GM12872 (cell line): ENCODE measurements around the gene FANK1.

Experiments
- TF ChIP-seq, protein P1 (sequence below): IDR thresholded peaks from 3 replicates; pipeline ENCODE4 v1.5.1; 2011; ENCODE audit warnings: low read depth, mild to moderate bottlenecking, low read length, moderate library complexity; ENCODE audit not compliant: insufficient read depth

FANK1 gene

DNA sequence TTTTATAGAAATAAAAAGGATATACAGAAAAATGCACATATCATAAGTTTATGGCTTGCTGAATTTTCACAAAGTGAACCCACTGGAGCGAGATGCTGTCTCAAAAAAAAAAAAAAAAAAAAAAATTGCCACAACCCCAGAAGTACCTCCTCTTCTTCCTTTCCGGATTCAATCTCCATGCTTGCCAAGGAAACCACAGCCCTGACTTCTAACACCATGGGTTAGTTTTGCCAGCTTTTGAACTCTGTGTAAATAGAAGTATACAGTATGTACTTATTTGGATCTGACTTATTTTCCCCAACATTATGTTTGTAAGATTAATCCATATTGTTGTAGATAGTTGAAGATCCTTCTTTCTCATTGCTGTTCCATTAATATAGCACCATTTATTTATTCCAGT, 40.0 kb downstream of the FANK1 start:
- TF ChIP-seq, protein P1, sequence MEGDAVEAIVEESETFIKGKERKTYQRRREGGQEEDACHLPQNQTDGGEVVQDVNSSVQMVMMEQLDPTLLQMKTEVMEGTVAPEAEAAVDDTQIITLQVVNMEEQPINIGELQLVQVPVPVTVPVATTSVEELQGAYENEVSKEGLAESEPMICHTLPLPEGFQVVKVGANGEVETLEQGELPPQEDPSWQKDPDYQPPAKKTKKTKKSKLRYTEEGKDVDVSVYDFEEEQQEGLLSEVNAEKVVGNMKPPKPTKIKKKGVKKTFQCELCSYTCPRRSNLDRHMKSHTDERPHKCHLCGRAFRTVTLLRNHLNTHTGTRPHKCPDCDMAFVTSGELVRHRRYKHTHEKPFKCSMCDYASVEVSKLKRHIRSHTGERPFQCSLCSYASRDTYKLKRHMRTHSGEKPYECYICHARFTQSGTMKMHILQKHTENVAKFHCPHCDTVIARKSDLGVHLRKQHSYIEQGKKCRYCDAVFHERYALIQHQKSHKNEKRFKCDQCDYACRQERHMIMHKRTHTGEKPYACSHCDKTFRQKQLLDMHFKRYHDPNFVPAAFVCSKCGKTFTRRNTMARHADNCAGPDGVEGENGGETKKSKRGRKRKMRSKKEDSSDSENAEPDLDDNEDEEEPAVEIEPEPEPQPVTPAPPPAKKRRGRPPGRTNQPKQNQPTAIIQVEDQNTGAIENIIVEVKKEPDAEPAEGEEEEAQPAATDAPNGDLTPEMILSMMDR: no peak

DNA sequence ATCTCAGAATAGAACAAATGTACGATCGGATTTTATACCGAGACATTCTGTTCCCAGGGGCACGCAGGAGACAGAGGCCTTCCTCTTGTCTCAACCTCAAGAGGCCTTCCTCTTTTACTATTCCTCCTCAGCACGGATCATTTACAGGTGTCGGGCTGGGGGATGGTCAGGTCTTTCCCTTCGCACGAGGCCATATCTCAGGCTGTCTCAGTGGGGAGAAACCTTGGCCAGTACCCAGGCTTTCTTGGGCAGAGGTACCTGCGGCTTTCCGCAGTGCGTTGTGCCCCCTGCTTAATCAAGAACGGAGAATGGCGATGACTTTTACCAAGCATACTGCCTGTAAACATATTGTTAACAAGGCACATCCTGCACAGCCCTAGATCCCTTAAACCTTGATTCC, 44.2 kb downstream of the FANK1 start:
- TF ChIP-seq, protein P1: no peak

DNA sequence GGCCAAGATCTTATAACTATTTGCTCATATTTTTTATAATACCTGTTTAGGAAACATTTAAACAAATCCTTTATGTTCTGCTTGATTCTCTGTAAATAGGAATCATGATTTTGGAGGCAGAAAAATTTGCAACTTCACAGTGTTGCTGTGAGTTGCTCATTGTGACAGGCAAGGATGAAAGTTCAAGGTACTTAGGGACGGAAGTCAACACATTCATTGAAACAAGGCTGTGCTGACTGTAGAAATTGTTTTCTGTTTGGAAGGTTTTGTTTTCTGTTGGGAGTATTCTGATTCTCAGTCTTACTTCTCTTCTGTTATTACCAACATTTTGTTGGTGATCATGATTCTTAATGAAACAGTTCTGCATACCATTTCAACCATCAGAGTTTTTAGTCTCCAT, 54.9 kb downstream of the FANK1 start:
- TF ChIP-seq, protein P1: no peak

DNA sequence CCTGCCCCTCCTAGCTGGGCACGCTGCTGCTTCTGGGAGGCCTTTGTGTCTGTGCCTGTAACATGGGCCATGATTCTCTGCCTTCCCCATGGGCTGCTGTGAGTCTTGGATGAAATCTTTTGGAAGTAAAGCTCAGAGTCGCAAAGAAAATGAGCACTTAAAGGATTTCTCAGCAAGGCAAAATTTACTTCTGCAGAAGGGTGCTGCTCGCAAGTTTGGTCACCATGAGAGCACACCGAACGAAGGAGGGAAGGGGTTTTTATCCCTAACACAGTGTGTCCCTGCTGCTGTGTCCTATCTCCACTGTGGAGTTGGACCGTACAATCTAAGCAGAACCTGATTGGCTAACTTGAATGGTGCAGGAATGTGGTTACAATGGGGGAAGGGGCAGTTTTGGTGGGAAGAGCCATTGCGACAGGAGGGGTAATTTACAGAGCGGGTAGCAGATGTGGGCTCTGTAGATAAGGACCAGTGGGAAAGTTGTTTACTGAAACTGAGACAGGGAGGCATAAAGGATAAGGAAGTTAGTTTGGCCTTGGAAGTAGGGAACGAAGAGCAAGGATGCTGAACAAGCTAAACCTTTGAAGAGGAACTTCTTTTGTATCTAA, 57.5 kb downstream of the FANK1 start:
- TF ChIP-seq, protein P1: no peak

DNA sequence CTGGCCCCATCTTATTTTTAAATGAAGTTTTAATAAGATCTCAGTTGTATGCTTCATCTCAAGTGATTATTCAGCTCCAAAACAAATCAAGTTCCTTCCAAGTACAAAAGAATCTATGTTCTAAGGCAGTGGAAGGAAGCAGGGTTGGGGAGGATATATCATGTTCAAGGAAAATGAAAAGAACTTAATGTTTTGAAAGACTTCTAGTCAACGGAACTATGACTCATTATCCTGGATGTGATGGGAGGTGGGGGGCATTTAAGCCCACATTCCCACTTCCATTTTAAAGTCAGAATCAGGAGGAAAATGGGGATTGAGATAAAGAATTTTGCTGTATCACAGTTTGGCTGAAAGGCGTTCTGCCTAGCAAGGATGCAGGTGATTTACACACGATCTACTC, 59.4 kb downstream of the FANK1 start:
- TF ChIP-seq, protein P1: no peak

DNA sequence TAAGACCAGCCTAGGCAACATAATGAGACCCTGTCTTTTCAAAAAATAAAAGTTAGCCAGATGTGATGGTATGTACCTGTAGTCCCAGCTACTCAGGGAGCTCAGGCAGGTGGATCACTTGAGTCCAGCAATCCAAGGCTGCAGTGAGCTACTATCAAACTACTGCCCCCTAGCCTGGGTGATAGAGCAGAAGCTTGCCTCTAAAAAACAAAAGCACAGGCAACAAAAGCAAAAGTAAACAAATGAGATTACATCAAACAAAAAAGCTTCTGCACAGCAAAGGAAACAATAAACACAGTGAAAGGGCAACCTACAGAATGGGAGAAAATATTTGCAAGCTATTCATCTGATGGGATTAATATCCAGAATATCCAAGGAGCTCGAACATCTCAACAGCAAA, 65.4 kb downstream of the FANK1 start:
- TF ChIP-seq, protein P1: no peak

DNA sequence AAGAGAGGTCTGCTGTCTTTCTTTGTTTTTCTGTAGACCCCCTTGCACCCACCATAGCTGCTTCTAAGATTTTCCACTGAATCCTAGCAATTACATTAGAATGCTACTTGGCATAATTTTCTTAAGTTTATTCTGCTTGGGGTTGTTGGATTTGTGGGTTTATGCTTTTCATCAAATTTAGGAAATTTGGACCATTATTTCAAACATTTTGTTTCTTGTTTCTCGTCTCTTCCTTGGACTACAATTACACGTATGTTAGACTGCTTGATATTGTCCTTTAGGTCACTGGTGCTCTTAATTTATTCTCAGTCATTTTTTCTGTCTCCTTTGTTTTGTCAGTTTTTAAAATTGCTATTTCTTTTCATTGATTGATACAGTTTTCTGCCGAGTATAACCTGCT, 65.8 kb downstream of the FANK1 start:
- TF ChIP-seq, protein P1: no peak

DNA sequence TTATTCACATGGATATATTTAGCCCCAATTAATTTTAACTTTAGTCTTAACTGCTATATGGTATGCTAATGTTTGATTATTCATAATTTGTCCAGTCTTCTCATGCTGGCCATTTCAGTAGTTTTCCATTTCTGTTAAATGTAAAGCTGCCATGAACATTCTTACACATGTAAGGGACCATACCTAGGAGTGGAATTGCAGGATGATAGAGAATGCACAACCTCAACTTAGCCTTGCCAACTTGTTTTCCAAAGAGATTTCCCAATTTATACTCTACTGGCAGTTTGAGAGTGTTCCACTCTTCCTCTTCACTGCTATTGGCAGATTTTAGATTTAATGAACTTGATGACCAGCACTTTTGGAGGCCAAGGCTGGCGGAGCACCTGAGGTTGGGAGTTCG, 68.2 kb downstream of the FANK1 start:
- TF ChIP-seq, protein P1: no peak
